Measurements from ENCODE around the gene ILK.

The ILK gene

DNA sequence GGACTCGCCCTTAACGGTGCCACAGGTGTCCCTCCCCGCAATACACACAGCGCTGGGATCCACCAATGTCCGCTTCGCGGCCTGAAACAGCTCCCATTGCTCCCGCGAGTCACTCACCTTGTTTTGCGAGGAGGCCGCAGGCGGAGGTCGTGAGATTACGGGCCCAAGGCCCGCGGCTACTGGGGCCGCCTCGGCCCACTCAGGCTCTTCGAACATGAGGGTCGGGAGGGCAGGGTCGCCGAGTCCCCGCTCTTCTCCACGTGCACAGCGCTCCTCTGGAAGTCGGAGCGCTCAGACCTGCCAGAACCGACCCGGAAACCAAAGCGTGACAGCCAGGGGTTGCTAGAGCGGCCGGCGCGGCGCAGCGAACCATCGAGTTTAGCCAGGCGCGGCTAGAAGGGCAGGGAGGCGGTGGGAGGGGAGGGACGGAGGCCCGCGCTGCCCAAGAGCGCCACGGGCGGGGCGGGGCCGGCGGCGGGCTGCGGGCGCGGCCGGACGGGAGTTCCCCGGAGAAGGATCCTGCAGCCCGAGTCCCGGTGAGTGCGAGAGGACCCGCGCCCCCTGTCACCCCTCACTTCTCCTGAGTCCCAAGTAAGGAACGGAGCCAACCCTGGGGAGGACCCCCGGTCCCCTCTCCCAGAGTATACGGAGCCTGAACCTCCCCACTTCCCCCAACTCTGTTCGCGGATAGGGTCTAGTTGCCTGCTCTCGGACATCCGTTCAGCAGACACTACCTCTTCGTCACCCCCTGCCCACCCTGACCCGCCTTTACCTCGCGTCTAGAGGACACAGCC, at the start of gene ILK, which contains the start of gene RRP8:
ILK (plus strand) TSS at position 488 of the 794 bp plus-strand sequence. CDS start 498 bp downstream, outside the sequence.
RRP8 (minus strand) TSS at position 330 of the 794 bp plus-strand sequence; CDS start at position 216, 114 bp downstream.
- DNase-seq = peak; percentile 94

DNA sequence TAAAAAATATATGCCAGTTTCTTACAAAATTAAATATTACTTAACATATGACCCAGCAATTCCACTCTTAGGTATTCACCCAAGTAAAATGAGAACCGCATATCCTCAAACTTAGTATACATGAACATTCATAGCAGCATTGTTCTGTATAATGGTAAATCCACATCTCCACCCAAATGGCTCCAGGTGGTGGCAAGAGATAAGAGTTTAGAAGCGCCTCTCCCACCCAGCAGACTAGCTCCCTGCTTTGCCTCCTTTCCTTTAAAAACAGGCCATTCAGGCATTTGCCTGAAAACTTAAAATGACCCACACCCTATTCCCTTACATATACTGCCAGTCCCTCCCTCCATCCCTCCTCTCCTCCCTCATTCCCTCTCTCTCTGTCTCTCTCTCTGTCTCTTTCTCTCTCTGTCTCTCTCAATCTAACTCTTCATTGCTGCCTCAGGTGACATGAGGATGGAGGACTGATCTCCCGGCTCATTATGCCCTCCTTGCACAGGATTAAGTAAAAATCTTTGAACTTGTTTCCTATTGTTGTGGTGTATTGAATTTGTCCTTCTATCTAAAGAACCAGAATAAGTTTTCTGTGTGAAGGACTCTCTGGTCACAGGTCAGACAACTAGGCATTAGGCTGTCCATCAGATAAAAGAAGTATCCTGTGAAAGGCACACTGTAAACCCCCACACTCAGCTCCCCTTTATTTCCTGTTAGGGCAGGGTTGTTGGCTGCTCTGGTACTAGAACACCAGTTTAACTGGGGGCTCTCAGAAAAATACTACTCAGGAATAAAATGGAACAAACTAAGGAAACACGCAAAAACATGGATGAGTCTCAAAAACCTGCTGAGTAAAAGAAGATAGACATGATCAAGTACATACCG, 48.5 kb upstream of the ILK start:
- no peak for DNase-seq

DNA sequence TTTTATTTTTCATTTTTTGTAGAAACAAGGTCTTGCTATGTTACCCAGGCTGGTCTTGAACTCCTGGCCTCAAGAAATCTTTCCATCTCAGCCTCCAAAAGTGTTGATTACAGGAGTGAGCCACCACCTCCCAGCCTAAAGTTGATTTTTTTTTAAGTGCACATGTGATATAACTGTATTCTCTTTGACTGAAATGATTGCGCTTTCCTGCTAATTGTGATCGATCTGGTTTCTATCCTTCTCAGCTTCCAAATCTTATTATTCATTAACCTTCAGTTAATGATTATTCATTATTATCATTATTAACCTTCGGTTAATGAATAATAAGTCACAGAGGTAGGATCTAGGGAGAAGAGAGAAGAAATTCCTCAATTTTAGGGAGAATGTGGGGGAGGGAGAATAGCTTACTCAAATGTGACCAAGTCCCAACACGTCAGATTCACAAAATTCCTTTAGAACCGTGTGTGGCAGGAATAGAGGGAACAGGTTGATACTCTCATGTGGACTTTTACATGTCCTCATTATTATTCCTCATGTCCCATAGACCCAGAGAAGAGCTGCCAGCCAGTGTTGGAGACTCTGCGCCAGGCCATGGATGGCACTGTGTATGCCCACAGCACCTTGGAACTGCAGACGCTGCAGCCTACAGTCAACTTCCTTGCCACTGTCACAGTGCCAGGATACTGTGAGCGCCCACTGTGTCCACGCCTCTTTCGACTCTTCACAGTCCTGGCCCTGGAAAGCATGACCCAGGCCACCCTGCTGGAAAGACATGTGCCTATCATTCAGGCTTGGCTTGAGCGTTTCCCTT, 47.2 kb upstream of the ILK start:
- DNase-seq = no peak

DNA sequence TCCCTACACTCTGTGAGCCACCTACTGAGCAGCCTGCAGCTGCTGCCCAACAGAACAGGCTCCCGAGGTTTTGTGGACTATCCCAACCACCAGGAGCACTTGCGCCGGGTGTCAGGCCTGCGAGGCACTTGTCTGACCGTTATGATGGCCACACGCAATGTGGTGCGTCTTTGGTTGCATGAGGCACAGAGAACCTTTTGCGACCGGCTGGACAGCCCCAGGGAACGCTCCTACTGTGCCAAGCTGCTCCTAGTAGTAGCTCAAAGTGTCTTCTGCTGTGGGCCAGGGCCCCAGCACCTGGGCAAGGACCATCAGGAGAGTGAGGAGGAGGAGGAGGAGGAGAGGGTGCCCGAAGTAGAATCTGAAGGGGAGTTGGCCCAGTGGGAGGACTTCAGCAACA, 46.5 kb upstream of the ILK start:
- DNase-seq = no peak

DNA sequence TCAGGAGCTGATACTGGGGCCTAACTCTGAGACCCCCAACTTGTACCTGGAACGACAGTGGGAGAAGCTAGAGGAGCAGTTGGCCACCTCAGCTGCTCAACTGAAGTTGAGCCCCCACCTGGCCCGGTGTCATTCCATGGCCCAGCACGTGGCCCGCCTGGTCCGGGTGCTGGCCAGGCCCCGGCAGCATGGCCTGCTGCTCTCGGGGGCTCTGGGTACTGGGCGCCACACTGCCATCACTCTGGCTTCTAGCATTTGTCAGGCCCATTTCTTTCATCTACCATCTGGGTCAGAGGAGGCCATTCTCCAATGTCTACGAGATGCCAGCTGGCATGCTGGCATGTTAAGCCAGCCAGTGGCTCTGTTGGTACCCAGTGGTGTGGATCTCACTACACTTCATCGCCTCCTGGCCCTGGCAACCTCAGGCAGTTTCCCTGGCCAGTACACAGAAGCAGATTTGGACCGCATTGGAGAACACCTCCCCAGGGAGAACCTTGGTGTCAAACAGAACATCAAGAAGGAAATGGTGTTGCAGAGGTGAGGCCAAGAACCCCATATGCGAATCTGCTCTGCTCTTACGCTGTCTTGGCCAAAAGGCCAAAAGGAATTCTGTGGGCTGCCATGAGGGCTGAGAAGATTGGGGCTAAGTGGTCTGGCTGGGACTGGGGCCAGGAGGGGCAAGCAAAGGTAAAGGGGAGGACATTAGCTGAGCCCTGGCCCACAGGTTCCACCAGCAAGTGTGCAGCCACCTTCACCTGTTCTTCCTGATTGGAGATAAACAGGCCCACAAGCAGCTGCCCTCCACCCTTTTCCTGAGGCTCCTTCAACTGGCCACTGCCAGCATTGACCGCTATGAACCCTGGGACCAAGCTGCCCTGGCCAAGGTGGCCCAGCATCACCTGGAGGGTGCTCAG, 45.6 kb upstream of the ILK start:
- DNase-seq = no peak

- no peak for DNase-seq
Measured at GRCh38 chr11:6559369-6559768, 44.2 kb upstream of the ILK start.

DNA sequence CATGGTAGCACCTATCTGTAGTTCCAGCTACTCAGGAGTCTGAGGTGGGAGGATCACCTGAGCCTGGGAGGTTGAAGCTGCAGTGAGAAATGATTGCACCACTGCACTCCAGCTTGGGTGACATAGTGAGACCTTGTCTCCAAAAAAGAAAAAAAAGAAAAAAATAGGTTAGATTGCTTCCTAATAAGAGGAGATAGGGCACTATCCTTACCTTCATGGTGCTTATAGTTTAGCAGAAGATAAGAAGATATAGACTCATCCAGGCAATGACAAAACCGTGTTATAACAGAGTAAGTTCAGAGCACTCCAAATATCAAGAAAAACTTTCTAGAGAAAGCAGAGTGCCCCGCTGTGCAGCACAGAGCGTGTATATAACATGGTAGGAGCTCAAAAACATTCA, 42.3 kb upstream of the ILK start:
- no peak for DNase-seq

DNA sequence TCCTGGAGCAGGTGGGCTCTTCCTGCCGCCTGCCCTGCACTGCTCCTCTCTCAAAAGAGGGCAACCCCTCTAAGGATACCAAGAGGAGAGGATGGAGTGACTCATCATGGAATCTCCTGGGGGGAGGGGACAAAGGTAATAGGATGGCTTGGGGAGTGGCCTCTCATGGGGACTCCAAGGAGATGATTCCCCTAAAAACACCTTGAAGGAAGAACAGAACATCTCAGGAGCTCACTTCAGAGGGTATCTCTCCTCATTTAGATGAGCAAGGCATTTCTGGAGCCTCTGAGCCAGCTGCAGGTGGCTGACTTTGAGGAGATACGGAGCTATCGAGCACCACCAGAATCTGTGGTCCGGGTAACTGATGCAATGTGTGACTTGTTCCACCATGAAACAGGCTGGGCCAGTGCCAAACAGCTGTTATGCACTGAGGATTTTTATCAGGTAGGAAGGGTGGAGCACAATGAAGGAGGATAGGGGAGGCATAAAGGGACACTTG, 40.4 kb upstream of the ILK start:
- DNase-seq = no peak

GRCh38 chr11:6563667-6564066, 39.9 kb upstream of the ILK start:
- no peak for DNase-seq

DNA sequence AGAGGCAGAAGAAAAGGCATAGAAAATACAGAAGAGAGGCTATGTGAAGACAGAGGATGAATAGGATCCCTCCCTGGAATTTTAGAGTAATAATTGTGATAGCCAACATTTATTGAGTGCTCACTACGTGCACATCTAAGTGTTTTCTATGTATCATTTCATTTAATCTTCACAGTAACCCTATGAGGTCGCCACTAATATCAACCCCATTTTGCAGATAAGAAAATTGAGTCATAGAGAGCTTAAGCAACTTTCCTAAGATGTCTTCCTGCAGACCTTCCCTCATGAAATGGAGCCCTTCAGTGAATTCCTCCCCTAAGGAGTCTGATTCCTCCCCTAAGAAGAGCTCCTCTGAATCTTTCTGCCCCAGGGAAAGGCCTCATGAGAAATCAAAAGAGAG, 38.2 kb upstream of the ILK start:
- DNase-seq = no peak

DNA sequence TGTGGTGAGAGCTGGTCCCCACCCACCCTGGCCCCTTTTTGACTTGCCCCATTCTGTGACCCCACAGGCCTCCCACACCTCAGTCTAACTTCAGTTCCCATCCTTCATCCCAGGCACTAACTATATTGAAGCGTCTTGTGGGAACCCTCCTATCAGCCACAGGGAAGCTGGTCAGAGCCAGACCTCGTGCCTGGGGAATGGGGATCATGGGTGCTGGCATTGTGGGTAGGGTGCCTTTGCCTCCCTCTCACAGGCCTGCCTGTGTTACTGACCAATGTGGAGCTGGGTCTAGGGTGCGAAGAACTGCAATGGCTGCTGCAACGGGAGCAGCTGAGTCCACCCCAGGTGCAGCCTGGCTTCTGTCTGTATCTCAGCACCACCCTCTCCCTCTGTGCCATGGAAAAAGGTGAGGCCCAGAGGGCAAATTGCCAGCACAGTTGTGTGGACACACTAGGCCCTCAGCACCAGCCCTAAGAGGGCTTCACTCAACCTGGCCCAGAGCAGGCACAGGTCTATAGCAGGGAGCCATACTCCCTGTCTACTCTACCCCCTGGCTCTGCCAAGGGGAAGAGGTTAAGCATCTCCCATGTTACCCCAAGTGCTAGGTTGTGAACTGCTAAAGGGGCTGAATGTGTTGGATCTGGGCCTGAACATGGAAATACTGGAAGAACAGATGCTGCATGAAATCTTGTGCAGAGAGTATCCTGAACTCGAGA, 37.4 kb upstream of the ILK start:
- no peak for DNase-seq

GRCh38 chr11:6566704-6567370, 36.7 kb upstream of the ILK start:
- no peak for DNase-seq

DNA sequence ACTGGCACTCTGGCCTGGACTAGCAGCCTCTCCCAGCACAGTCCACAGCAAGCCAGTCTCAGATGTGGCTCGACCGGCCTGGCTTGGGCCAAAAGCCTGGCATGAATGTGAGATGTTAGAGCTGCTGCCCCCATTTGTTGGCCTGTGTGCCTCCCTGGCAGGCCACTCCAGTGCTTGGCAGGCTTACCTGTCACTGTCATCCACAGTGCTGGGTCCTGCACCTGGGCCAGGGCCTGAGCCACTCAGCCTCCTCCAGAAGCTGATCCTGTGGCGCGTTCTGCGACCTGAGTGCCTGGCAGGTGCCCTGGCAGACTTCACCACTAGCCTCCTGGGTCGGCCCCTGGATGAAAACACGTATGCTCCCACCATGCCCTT, 36.2 kb upstream of the ILK start:
- DNase-seq = no peak

- peak; percentile 10 for DNase-seq
Measured at GRCh38 chr11:6568191-6568918, 35.2 kb upstream of the ILK start.

DNA sequence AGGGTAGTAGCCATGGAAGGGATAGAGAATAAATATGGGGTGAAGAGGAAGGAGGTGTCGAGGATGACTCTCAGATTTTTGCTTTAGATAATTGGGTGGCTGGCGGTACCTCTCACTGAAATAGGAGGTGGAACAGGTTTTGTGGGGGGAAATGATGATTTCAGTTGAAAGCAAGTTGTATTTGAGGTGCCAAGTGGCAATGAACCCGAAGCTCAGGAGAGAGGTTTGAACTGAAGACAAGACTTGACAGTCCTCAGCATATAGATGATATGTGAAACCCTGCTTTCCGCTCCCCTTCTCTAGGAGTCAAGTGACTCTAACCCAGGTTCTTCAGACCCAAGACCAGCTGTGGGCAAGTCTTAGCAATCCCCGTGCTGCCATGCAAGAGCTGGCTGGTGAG, 33.9 kb upstream of the ILK start:
- DNase-seq = no peak

DNA sequence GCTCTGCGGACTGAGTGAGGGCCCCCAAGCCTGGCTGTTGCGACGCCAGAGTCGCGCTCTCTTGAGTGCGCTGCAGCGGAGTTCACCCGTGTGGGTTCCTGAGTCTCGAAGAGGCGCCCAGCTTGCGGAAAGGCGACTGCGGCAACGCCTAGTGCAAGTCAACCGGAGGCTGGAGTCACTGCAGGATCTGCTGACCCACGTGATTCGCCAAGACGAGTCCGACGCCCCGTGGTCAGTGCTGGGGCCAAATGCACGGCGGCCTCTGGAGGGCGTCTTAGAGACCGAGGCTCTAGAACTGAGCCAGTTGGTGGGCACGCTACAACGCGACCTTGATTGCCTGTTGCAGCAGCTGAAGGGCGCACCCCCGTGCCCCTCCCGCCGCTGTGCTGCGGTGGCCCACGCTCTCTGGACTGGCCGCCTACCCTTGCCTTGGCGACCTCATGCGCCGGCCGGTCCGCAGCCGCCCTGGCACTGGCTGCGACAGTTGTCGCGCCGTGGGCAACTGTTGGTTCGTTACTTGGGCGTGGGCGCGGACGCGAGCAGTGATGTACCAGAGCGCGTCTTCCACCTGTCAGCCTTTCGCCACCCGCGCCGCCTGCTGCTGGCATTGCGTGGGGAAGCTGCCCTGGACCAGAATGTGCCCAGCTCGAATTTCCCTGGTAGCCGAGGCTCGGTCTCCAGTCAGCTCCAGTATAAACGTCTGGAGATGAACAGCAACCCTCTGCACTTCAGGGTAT, 32.7 kb upstream of the ILK start:
- no peak for DNase-seq

- DNase-seq = no peak
Measured at GRCh38 chr11:6571434-6572008, 32.1 kb upstream of the ILK start.

- DNase-seq = no peak
Measured at GRCh38 chr11:6572215-6572614, 31.4 kb upstream of the ILK start.

Measured in activated CD4-positive, alpha-beta T cell treated with anti-CD3 and anti-CD28 coated beads, Interleukin-10, Interleukin-2, amounts not matched to agents 100 ng/mL and 50 ng/mL, durations not matched to agents 16 hours and 8 hours (primary cell).